ES-I3 (cell line): ENCODE results near the gene SAPCD1.
A peak's percentile ranks its signal among the peaks of the same experiment; 100 is the strongest.

Source experiments
- H3K36me3 ChIP-seq: 2 replicates; pipeline ENCODE4 v1.6.1; 2013; ENCODE audit warnings: mild to moderate bottlenecking, low read length, control low read depth, moderate library complexity; ENCODE audit not compliant: insufficient read depth
- H3K4me1 ChIP-seq: 2 replicates; pipeline ENCODE4 v1.6.1; 2013; ENCODE audit warnings: mild to moderate bottlenecking, control low read depth, low read length; ENCODE audit not compliant: insufficient read depth
- H3K9ac ChIP-seq: 2 replicates; pipeline ENCODE4 v1.6.1; 2013; ENCODE audit warnings: low read depth, mild to moderate bottlenecking, low read length, moderate library complexity
- H3K9me3 ChIP-seq: 2 replicates; pipeline ENCODE4 v1.6.1; 2013; ENCODE audit warnings: mild to moderate bottlenecking, low read length, moderate library complexity; ENCODE audit not compliant: control insufficient read depth, insufficient read depth

SAPCD1 gene

GRCh38 chr6:31760790-31761189, 1.7 kb upstream of the SAPCD1 start:
- Histone ChIP-seq H3K9ac (no peak overlapping the region), H3K36me3 (peaks cover 5% of the 10 kb centered on the region; the same call in 1 of the 2 replicates)

GRCh38 chr6:31761343-31761742, 1.1 kb upstream of the SAPCD1 start:
- H3K4me1 ChIP-seq: peaks cover 6% of the 10 kb centered on the region
- no peak overlapping the region for H3K9ac ChIP-seq
- peaks cover 5% of the 10 kb centered on the region; the same call in 1 of the 2 replicates for H3K36me3 ChIP-seq
- no peaks in the 10 kb centered on the region for H3K9me3 ChIP-seq

More at GRCh38 chr6:31760790-31761189, 1.7 kb upstream of the SAPCD1 start:
- H3K4me1 ChIP-seq: peaks cover 6% of the 10 kb centered on the region
- no peaks in the 10 kb centered on the region for H3K9me3 ChIP-seq

- no peak overlapping the region for H3K9ac ChIP-seq
- H3K36me3 ChIP-seq: peaks cover 5% of the 10 kb centered on the region; the same call in 1 of the 2 replicates
- H3K4me1 ChIP-seq: peaks cover 6% of the 10 kb centered on the region
Observed at GRCh38 chr6:31762878-31763618, 592 bp downstream of the SAPCD1 start.

GRCh38 chr6:31763619-31763940, 1.1 kb downstream of the SAPCD1 start:
- H3K36me3 ChIP-seq: peaks cover 5% of the 10 kb centered on the region; the same call in 1 of the 2 replicates
- H3K9ac ChIP-seq: no peak overlapping the region
- H3K4me1 ChIP-seq: peaks cover 6% of the 10 kb centered on the region
- H3K9me3 ChIP-seq: no peaks in the 10 kb centered on the region

More at GRCh38 chr6:31762878-31763618, 592 bp downstream of the SAPCD1 start:
- no peaks in the 10 kb centered on the region for H3K9me3 ChIP-seq

- peaks cover 5% of the 10 kb centered on the region; the same call in 1 of the 2 replicates for H3K36me3 ChIP-seq
Observed at GRCh38 chr6:31764198-31764597, 1.7 kb downstream of the SAPCD1 start.

GRCh38 chr6:31765559-31765909, 3.1 kb downstream of the SAPCD1 start:
- Histone ChIP-seq H3K36me3 (peaks cover under 1% of the 10 kb centered on the region; the same call in 1 of the 2 replicates), H3K4me1 (peaks cover 6% of the 10 kb centered on the region), H3K9me3 (no peaks in the 10 kb centered on the region), H3K9ac (peak overlapping the region; percentile 49; the same call in 1 of the 2 replicates)

More at GRCh38 chr6:31764198-31764597, 1.7 kb downstream of the SAPCD1 start:
- Histone ChIP-seq H3K4me1 (peaks cover 6% of the 10 kb centered on the region), H3K9me3 (no peaks in the 10 kb centered on the region), H3K9ac (no peak overlapping the region)

- peak overlapping the region; percentile 49; the same call in 1 of the 2 replicates for H3K9ac ChIP-seq
- H3K4me1 ChIP-seq: peaks cover 6% of the 10 kb centered on the region
- no peaks in the 10 kb centered on the region for H3K9me3 ChIP-seq
- no peaks in the 10 kb centered on the region; the same call in 1 of the 2 replicates for H3K36me3 ChIP-seq
Observed at GRCh38 chr6:31765910-31766794, 3.7 kb downstream of the SAPCD1 start.

GRCh38 chr6:31767096-31767645, 4.7 kb downstream of the SAPCD1 start:
- no peaks in the 10 kb centered on the region for H3K9me3 ChIP-seq
- H3K9ac ChIP-seq: no peak overlapping the region
- no peaks in the 10 kb centered on the region; the same call in 1 of the 2 replicates for H3K36me3 ChIP-seq
- peaks cover 6% of the 10 kb centered on the region for H3K4me1 ChIP-seq

- no peaks in the 10 kb centered on the region; the same call in 1 of the 2 replicates for H3K36me3 ChIP-seq
- no peak overlapping the region for H3K9ac ChIP-seq
- H3K9me3 ChIP-seq: no peaks in the 10 kb centered on the region
- H3K4me1 ChIP-seq: no peaks in the 10 kb centered on the region; the same call in 1 of the 2 replicates
Observed at GRCh38 chr6:31768363-31769257, 6.2 kb downstream of the SAPCD1 start.

- H3K36me3 ChIP-seq: no peaks in the 10 kb centered on the region
- H3K4me1 ChIP-seq: no peaks in the 10 kb centered on the region; the same call in 1 of the 2 replicates
- no peaks in the 10 kb centered on the region for H3K9me3 ChIP-seq
- H3K9ac ChIP-seq: no peak overlapping the region
Observed at GRCh38 chr6:31769684-31770371, 7.4 kb downstream of the SAPCD1 start.

- Histone ChIP-seq H3K9me3 (no peaks in the 10 kb centered on the region), H3K4me1 (no peaks in the 10 kb centered on the region; the same call in 1 of the 2 replicates)
Observed at GRCh38 chr6:31770860-31771259, 8.4 kb downstream of the SAPCD1 start.

GRCh38 chr6:31771992-31772358, 9.5 kb downstream of the SAPCD1 start:
- no peak overlapping the region for H3K9ac ChIP-seq

More at GRCh38 chr6:31770860-31771259, 8.4 kb downstream of the SAPCD1 start:
- Histone ChIP-seq H3K36me3 (no peaks in the 10 kb centered on the region), H3K9ac (no peak overlapping the region)

GRCh38 chr6:31775184-31775583, 12.7 kb downstream of the SAPCD1 start:
- Histone ChIP-seq H3K9me3 (no peaks in the 10 kb centered on the region), H3K9ac (no peak overlapping the region), H3K36me3 (no peaks in the 10 kb centered on the region; the same call in 1 of the 2 replicates), H3K4me1 (no peaks in the 10 kb centered on the region; the same call in 1 of the 2 replicates)

More at GRCh38 chr6:31771992-31772358, 9.5 kb downstream of the SAPCD1 start:
- Histone ChIP-seq H3K9me3 (no peaks in the 10 kb centered on the region), H3K4me1 (no peaks in the 10 kb centered on the region; the same call in 1 of the 2 replicates), H3K36me3 (no peaks in the 10 kb centered on the region)
